Breast epithelium (tissue), 3 donors: ENCODE results near the gene KCNIP1.

Source experiments
- POLR2AphosphoS5 ChIP-seq, 3 donors: sonication (generic); formaldehyde crosslinking; IDR thresholded peaks; one replicate each; pipeline ENCODE4 v1.6.1; 2017; ENCODE audit warnings: antibody characterized with exemption in 3 of 3
- TF ChIP-seq, protein P1 (sequence below), 3 donors: fragments of 450-650 bp; IDR thresholded peaks; one replicate each; pipeline ENCODE4 v1.5.1; 2016 to 2017; ENCODE audit warnings: antibody characterized with exemption in 3 of 3, mild to moderate bottlenecking in 3 of 3, moderate library complexity in 3 of 3

DNA sequence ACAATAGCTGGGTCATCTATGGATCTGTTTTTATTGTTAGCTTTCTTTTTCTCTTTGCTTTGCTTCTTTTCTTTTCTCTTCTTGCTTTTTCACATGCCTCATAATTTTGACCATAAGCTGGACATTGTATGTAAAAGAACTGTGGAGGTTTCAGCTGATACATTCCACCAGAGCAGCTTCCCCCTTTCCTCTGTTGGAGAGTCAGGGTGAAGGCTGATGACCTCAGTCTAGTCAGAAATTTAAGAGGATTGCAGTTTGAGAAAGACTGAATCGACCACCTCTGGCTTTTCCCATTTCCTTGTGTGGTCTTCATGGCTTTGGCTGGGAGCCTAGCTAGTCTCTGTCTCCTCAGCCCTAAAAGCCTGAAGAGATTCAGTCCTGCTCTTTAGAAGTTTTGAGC, 42.0 kb downstream of the KCNIP1 start:
- TF ChIP-seq, protein P1, sequence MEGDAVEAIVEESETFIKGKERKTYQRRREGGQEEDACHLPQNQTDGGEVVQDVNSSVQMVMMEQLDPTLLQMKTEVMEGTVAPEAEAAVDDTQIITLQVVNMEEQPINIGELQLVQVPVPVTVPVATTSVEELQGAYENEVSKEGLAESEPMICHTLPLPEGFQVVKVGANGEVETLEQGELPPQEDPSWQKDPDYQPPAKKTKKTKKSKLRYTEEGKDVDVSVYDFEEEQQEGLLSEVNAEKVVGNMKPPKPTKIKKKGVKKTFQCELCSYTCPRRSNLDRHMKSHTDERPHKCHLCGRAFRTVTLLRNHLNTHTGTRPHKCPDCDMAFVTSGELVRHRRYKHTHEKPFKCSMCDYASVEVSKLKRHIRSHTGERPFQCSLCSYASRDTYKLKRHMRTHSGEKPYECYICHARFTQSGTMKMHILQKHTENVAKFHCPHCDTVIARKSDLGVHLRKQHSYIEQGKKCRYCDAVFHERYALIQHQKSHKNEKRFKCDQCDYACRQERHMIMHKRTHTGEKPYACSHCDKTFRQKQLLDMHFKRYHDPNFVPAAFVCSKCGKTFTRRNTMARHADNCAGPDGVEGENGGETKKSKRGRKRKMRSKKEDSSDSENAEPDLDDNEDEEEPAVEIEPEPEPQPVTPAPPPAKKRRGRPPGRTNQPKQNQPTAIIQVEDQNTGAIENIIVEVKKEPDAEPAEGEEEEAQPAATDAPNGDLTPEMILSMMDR (IDR thresholded peaks at IDR 0.05) = no peak
- TF ChIP-seq POLR2AphosphoS5 (IDR thresholded peaks at IDR 0.05) = no peak
